ENCODE measurements around the gene NPIPB2. TPM values are rescaled to one million over a fixed set of nuclear protein-coding genes. Genes with fewer than 3 reads are reported as not detected.

NPIPB2 gene
- total and polyA plus RNA-seq, 10 of the 15 experiments (the other 5 are each of a cell fraction or from before 2014, with no cell fraction given), result 1.9 to 29.3 (median 10.8) TPM

- intact Hi-C loops (cut with micrococcal nuclease; ENCODE audit: unreplicated experiment), result no loop called here
- no TSS peak for BruUV-seq (replicated peaks)
- H3K4me2 ChIP-seq (ENCODE audit: control insufficient read depth, insufficient read depth), result peak overlapping the region; percentile 64; the same call in 1 of the 2 replicates
- H3K9ac ChIP-seq (ENCODE audit: control insufficient read depth, insufficient read depth, low read length), result no peak overlapping the region
- ChIA-PET CTCF (no interaction called here), SMC1A (ENCODE audit: uncharacterized antibody, unreplicated experiment) (no interaction called here), POLR2A (no interaction called here), RAD21 (ENCODE audit: unreplicated experiment) (no interaction called here)
- H4K20me1 ChIP-seq (ENCODE audit: control insufficient read depth, insufficient read depth), result no peaks in the 10 kb centered on the region
- in situ Hi-C loops (cut with MboI), result no loop called here
- WGBS (ENCODE audit: insufficient coverage, insufficient replicate concordance, low lambda C conversion rate, missing lambda C conversion rate), result 23% methylated on average over 5 of the region's 5 CpGs
- H3K27me3 ChIP-seq (replicated peaks in 1 of 2; ENCODE audit: control insufficient read depth in 2 of 2, insufficient read depth in 2 of 2, low read length in 1 of 2), result no peaks in the 10 kb centered on the region
- no peaks in the 10 kb centered on the region for H3K9me3 ChIP-seq (replicated peaks; ENCODE audit: control insufficient read depth, insufficient read depth, low read length)
- DNase-seq (ENCODE audit: low read depth, low spot score) (no peak), ATAC-seq (peak; percentile 31), FAIRE-seq (peak; percentile 27)
- H3K36me3 ChIP-seq (ENCODE audit: control insufficient read depth in 2 of 2, insufficient read depth in 2 of 2, low read length in 1 of 2), result no peaks in the 10 kb centered on the region
- H3K4me3 ChIP-seq, result no peak overlapping the region
- H2AFZ ChIP-seq (ENCODE audit: control insufficient read depth, low read depth, low read length), result peak overlapping the region; percentile 37
- peaks cover 9% of the 10 kb centered on the region for H3K4me1 ChIP-seq (ENCODE audit: control insufficient read depth, insufficient read depth, low read length)
- H3K27ac ChIP-seq (ENCODE audit: control insufficient read depth, insufficient read depth), result no peak overlapping the region
- H3K79me2 ChIP-seq (ENCODE audit: control insufficient read depth, insufficient read depth, low read length), result no peaks in the 10 kb centered on the region
- TF ChIP-seq NRF1 (conservative IDR thresholded peaks at IDR 0.05; ENCODE audit: low read depth, low read length) (no peak), RUNX3 (IDR thresholded peaks at IDR 0.05; ENCODE audit: low read length) (no peak), BMI1 (IDR thresholded peaks at IDR 0.05; ENCODE audit: borderline replicate concordance) (no peak), IKZF2 (IDR thresholded peaks at IDR 0.05) (no peak), JUND (IDR thresholded peaks at IDR 0.05; ENCODE audit: low read depth, low read length) (no peak), TCF7 (IDR thresholded peaks at IDR 0.05; ENCODE audit: borderline replicate concordance) (no peak), MEF2B (IDR thresholded peaks at IDR 0.05; ENCODE audit: partially characterized antibody, poor library complexity, severe bottlenecking) (no peak), SUZ12 (IDR thresholded peaks at IDR 0.05; ENCODE audit: unreplicated experiment) (no peak), SKIL (IDR thresholded peaks at IDR 0.05; ENCODE audit: low read depth, poor library complexity, severe bottlenecking) (no peak), NFYA (IDR thresholded peaks at IDR 0.05; ENCODE audit: borderline replicate concordance, low read depth, low read length) (no peak), ZBTB11 (CRISPR knock-in tag; IDR thresholded peaks at IDR 0.05) (no peak)
- TF ChIP-seq, protein P1, sequence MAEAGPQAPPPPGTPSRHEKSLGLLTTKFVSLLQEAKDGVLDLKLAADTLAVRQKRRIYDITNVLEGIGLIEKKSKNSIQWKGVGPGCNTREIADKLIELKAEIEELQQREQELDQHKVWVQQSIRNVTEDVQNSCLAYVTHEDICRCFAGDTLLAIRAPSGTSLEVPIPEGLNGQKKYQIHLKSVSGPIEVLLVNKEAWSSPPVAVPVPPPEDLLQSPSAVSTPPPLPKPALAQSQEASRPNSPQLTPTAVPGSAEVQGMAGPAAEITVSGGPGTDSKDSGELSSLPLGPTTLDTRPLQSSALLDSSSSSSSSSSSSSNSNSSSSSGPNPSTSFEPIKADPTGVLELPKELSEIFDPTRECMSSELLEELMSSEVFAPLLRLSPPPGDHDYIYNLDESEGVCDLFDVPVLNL (IDR thresholded peaks at IDR 0.05; ENCODE audit: low read depth, low read length), result no peak
- TF ChIP-seq, protein P2, sequence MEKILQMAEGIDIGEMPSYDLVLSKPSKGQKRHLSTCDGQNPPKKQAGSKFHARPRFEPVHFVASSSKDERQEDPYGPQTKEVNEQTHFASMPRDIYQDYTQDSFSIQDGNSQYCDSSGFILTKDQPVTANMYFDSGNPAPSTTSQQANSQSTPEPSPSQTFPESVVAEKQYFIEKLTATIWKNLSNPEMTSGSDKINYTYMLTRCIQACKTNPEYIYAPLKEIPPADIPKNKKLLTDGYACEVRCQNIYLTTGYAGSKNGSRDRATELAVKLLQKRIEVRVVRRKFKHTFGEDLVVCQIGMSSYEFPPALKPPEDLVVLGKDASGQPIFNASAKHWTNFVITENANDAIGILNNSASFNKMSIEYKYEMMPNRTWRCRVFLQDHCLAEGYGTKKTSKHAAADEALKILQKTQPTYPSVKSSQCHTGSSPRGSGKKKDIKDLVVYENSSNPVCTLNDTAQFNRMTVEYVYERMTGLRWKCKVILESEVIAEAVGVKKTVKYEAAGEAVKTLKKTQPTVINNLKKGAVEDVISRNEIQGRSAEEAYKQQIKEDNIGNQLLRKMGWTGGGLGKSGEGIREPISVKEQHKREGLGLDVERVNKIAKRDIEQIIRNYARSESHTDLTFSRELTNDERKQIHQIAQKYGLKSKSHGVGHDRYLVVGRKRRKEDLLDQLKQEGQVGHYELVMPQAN (conservative IDR thresholded peaks at IDR 0.05), result no peak
These were observed 8.5 kb upstream of the NPIPB2 start for GRCh38 chr16:11950388-11950787.

Measured in GM12878 (cell line).